ENCODE measurements around the gene FYCO1. TPM values are rescaled to one million over a fixed set of nuclear protein-coding genes. Genes with fewer than 3 reads are reported as not detected.

The FYCO1 gene
- polyA plus RNA-seq, 1 donor: 39.9 TPM

DNA sequence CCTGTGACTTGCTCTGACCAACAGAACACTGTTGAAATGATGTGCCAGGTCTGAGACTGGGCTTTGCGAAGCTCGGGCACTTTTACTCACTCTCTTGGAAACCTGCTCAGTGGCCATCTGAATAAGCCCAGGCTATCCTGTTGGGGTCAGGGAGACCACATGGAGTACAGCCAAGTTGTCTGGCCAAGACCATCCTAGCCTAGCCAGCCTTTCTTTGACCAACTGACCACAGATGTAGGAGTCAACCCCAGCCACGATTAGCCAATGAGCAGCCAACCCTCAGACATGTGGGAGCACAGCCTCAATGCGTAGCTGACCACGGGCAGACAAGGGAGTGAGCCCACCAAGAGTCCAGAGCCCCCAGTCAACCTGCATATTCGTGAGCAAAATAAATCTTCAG is 83.2 kb downstream of the FYCO1 start:
- no peak for DNase-seq

DNA sequence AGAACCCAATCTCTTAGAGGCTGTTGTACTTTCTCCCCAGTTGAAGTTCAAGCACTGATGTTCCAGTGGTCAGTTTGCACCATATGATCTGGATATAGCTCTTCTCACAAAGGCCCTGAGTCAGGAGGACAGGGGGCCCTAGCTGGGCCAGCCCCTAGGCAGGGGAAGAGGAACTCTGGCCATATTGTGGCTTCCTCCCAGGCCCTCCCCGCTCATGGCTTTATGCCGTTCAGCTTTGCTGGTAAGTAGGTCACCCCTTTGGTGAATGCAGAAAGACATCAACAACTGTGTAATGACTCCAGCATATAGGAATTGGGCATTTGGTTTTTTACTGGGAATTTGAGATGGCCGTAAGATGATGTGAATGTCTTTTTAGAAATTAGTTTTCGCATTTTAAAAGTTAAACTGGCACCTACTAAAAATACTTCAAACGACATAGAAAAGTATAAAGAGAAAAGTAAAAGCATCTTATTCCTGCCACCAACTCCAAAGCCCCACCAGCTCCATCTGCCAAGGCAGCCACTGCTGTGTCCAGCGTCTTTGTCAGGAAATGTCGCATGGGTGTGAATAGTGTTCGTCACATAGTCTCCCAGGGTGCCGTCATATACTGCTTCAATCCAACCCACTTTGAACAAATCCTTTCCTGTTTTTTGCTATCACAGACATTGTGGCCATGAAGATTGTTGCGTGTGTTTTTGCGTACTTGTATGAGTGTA is 84.0 kb downstream of the FYCO1 start:
- DNase-seq: no peak

DNA sequence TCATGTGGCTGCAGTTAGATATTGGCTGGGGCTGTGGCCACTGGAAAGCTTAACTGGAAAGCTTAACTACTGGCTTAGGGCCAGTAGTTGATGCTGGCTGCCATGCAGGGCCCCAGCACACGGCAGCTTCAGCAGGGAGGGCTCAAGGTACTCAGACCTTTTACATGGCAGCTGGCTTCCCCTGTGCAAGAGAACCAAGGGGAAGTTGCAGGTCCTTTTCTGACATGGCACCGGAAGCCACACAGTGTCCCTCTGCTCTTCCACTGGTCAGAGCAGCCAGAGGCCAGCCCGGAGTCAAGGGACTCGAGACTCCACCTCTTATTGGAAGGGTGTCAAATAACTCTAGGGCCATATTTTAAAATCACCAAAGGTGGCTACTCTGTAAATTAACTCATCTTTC is 84.7 kb downstream of the FYCO1 start:
- DNase-seq: no peak

DNA sequence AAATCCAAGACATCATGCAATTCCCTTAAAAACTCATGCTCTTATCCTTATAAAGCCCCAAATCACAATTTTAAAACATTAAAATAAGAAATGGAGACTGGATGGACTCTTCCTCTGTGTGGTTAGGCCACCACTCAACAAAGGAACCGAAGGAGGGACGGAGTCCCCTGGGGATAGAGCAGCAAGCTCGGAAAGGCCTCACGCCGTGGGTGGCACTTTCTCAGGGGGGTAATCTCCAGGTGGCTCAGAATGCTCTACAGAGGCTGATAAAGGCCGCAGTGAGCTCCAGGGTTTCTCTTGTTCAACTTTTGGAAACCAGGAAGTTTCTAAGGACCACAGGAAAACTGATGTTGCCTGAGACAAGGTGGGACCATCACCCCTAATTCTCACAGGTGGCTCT is 86.1 kb downstream of the FYCO1 start:
- DNase-seq: no peak

DNA sequence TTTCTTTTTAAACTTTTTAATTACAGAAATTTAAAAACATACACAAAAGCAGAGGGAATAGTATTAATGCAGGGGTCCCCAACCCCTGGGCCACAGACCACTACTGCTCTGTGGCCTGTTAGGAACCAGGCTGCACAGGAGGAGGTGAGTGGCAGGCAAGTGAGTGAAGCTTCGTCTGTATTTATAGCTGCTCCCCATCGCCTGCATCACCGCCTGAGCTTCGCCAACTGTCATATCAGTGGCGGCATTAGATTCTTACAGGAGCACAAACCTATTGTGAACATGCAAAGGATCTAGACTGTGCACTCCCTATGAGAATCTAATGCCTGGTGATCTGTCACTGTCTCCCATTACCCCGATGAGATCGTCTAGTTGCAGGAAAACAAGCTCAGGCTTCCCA is 86.9 kb downstream of the FYCO1 start:
- DNase-seq: no peak

DNA sequence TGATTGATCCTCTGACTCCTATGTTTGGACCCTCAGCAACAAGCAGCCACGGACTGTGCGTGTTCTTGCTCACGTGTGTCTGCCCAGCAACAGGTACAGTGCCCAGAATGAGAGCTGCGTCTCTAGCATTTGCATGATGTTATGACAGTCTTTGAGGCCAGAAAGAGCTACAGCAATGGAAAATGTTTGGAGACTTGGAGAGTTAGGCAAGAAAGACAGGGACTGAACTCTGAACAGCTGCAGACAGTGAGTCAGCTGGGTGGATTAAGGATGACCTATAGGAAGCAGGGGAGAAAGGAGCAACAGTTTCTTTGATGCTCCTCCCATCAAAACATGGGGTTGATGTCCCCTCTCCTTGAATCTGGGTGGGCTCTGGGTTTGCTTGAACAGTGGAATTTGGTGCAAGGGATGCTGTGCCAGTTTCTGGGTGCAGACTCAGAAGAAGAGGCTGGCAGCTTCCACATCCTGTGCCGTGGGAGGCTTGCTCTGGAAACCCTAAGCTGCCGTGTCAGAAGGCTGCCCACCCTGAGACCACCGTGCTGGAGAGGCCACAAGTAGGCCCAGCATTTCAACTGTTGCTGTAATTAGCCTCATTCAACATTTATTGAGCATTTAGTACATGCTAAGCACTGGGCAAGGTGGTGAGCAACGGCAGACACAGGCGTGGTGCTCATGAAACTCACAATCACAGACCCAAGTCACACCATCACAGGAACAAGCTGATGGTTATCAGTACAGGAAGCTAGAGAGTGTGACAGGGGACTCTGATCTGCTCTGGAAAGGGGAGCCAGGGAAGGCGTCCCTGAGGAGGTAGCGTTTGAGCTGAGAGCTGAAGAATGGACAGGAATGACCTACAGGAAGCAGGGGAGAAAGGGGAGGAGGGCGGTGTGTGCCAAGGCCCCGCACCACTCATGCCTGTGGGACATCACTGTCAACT is 87.6 kb downstream of the FYCO1 start:
- DNase-seq: no peak

DNA sequence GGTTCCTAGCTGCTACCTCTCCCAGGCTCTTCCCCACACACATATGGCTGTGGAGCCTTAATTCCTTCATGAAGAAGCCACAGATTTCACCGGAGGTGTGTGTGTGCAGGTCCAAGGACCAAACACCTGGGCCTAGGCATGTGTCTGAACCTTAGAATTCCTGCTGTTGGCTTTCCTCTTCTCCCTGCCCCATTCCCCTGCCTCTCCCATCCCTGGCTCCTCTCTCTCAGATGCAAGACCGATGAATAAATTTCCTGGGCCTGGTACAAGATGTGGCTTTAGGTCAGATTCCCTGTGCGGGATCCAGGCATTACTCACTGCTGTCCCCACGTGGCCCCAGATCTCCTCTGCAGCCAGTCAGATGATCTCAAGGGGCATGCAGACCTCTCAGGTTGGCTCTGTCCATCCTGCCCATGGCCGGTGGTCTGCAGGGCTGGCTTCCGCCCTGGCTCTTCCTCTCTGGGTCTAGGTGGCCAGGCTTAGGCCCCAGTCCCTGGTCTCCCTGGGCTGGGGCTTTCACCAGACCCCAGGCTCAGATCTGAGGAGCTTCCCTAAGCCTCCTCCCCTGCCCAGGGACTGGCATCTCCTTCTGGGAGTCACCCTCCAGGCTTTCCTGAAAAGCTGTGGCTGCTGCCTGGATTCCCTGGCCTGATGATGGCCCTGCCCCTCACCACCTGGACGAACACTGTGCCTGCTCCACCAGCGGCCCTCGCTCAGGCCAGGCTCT is 88.8 kb downstream of the FYCO1 start:
- no peak for DNase-seq

DNA sequence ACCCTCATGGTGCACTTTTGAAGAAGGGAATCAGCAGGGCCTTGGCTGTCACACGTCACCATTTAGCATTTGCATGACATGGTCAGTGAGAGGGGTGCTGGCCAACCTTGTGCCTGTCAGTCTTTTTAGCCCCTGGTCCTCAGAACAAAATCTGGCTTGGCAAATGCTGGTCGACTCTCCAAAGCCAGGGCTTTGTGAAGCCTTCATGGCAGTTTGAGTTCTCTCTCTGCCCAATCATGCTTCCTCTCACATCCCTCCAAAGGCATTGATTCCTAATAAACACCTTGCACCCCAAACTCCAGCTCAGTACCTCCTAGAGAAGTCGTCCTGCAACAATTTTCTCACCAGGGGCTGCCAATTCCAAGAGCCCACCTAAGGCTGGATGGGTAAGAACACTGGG is 89.9 kb downstream of the FYCO1 start:
- DNase-seq: no peak

DNA sequence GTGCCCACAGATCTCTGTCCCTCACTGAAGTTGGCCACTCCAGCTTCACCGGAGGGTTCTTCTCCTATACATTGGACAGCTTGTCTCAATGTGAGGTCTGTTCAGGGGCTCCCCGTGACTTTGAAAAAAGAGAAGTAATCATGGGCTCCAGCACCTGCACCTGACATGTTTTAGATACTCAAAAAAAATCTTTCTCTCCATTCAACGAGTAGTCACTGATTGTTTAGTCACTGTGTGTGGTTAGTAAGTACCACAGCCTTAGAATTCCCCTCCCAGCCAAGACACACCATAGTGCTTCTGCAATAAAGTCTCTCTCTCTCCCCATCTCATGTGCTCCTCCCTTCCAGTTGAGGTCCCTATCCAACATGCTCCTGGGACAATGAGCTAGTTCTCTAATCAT is 90.7 kb downstream of the FYCO1 start:
- no peak for DNase-seq

DNA sequence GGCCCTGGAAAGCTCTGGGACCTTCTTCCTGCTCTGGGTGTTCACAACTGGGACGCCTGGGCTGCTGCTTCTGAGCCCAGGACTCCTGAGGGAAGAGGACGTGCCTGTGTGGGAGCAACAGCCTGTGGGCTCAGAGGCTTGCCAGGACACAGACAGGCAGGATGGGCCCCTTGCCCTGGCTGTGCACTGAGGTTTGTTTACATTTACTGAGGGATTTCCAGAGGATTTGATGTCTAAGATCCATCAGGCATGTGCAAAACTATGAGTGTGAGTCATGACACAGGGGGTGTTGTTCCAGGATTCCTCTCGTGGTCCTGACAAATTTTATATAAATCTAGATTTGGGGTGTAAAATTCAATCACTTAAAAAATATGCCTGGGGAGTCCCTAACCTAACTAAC is 98.7 kb downstream of the FYCO1 start:
- no peak for DNase-seq

DNA sequence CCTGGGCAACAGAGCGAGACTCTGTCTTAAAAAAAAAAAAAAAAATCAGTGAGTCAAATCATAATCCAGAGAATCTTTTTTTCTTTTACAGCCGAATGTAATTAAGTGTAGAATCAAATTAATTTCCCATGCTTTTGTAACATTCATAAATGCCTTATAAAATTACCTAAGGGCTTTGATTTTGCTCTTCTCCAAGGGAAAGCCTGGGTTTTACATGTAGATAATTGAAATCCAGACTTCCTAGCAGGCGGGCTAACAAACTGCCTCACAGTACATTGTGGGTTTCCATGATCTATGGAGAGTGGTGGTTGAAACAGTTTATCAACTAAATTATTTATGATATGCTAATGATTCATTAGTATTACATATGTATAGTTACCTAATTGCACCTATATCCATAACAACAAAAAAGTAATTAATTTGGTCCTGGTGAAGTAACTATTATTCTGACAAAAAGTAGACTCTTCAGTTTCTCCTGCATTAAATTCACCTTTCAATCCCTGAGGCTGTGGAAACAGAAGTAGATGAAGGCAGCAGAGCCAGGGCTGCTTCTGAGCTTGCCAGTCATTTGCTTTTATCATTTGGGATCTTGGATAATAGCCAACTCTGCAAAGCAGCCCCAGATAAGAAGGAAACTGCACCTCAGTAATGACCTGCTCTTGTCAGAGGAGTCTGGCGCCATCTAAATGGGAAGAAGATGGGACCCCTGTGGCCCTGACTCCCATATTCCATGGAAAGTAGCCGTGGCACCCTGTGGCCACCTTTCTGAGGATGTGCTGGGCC is 99.7 kb downstream of the FYCO1 start:
- DNase-seq: no peak

DNA sequence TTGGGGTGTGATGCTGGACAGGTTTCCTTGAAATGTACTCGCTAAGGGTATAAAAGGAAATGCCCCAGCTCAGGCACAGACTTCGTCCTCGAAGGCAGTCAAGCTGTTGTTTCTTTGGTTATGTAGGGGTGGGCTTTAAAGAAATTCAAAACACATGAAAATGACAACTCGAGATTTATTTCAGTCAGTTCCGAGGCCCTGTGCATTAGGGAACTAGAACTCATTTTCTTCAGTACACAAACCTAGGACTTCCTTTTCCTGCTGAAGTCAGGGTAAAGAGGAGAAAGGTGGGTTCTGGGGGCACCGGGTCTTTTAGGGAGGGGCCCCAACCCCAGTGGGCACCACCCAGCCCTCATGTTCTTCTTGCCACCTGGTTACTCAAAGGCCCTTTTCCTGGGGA is 101.6 kb downstream of the FYCO1 start:
- no peak for DNase-seq

DNA sequence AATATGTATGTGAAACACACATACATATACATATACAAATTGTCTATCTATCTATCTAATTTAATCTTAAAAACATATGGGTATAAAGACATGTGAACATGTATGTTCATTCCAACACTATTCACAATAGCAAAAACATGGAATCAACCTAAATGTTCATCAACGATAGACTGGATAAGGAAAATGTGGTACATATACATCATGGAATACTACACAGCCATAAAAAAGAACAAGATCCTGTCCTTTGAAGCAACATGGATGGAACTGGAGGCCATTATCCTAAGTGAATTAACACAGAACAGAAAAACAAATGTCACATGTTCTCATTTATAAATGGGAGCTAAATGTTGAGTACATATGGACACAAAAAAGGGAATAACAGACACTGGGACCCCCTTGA is 103.5 kb downstream of the FYCO1 start:
- no peak for DNase-seq

DNA sequence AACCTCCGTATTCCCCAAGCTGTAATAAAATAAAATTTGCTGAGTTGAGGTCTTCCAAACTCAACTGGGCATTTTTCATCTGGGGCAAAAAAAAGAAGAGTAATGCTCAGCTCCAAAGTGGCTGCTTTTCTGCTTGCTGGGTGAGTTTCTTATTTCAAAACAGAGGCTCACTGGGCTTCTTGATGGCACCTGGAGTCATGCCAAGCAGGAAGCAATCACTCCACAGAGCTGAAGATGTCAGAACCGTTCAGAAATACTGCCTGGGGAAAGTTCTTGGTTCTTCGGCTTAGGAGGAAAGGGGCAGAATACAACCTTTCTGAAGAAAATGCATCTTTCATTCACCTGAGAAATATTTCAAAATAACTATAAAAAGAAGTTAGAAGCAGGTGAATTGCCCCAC is 105.2 kb downstream of the FYCO1 start:
- DNase-seq: no peak

DNA sequence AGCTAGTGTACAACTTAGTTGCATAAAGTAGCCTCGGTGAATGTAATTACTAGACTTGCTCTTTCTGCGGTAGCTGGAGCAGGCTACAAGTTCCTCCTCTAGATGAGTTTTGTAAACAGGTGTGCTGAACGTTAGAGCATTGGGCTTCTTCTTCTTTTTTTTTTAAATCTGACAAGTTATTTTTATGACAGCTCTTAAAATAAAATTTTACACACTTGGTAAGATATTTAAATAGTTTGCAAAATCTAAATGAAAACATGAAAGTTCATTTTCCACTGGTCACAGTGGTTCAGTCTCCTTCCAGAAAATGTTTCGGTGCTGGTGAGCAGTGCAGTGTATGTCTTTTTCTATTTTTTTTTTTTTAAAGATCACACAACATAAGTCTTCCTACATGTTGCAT is 106.3 kb downstream of the FYCO1 start:
- no peak for DNase-seq

DNA sequence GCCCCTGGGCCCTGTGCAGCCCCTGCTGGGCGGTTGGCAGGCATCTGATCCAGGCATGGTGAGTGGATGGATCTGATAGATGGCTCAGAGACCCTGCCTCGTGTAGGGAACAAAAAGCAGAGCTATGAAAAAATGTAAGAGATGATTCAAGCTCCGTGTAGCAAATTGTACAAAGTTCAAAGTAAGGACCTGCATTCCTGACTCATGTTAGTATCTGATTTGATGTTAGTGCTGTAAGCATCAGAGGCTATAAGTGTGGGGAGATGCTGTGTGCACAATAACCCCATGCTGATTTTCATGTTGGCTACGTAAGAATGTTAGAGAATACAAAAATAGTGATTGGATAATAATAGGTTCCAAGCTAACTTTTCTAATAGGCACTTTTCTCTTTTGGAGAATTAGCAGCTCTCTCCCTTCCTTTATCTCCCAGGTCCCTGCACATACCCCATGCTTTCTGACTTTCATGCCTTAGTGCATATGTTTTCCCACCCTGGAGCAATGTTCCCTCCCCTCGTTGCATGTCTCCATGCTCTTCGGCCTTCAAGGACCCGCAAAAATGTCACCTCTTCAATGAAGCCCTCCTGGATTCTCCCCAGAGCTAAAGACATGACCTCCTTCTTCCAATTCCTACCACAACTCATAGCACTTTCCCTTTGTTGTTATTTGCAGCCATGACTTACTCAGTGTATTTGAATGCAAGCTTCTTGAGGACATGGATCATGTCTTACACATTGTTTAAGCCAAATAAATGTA is 107.7 kb downstream of the FYCO1 start:
- no peak for DNase-seq

DNA sequence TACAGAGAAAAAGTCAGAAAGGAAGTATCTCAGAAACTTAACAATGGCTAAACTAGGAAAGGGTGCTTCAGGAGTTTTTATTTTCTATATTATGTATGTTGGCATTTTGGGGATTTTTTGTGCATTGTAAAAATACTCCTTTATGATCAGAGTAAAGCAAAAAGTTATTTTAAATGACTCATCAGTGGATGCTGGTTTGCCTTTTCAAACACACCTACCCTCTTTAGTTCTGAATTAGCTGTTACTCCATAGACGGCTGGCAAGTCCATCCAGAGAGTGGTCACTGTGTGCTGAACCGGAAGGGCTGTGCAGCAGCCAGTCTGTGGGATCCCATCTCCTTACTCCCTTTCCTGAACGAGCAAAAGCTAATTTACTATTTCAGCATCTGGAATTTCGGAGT is 108.3 kb downstream of the FYCO1 start:
- no peak for DNase-seq

DNA sequence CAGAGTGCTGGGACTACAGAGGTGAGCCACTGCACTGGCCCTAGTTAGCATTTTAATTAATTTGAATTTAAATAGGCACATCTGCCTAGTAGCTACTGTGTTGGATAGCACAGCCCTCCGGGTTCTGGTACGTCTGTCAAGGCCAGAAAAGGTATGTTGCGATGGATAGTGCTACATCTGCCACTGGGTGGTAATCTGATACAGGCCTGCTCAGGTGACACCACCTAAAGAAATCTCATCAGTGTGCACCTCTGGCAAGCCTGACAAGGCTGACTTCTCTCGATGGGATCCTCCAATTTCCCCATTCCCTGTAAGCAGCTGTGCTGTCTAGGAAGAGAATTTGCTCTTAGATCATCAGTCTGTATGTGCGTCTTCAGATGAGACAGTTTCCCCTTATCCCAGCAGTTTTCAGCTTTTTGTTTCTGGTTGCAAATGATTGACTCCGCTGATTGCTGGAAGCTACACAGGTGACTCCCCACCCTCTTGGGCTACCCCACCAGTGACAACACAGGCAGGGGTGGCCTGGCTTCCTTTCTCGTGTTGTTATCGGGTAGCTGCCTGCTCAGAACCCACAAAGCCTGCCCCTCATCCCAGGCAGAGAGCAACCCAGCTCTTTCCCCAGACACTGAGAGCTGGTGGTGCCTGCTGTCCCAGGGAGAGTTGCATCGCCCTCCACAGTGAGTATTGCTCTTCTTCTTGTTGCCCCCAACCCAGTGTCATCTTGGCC is 109.5 kb downstream of the FYCO1 start, which contains the start of gene CCR9:
CCR9 (plus strand) TSS at position 565 of the 727 bp plus-strand sequence. CDS start 8,391 bp downstream, outside the sequence.
- no peak for DNase-seq

DNA sequence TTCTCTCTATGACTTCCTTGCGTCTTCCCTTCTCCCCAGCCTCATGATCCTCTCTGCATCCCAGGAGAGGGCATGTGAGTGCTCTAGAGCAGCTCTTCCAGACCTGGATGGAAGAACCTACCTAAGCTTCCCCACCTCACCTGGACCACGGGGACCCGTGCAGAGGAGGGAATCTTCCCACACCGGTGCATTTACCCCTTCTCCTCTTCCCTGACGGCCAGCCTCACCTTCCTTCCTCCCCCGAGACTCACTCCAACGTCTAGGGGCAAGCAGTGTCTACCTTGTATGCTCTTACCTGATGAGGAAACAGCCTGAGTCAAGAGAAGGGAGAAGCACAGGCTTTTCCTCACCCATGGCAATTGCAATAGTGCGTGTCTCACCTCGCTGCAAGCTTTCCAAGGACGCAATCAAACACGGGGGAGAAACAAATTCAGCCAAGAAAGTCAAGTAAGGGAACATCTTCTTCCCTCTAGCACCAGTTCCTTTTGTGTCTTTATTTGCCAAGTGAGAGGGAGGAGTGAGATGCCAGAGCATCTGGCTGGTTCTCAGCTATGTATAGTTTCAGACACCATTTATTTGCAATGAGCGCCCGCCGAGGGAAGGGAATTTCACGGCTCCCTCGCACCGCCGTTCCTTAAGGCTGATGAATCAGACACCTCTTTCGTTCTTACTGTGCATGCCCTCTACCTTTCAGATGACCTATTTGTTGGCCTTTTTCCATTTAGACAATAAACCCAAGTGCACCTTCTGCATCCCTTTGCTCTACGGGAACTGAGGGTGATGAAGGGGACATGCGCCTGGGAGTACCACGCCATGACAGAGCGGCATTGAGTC is 111.0 kb downstream of the FYCO1 start:
- no peak for DNase-seq
